SK-N-SH (cell line): ENCODE results near the gene ZNF358. TPM values are rescaled to one million over a fixed set of nuclear protein-coding genes. Genes with fewer than 3 reads are reported as not detected.

Source experiments
- CTCF ChIA-PET: fragments of 300-600, 350-600 bp; formaldehyde crosslinking; extraction: SDS; loops from one replicate; lab custom pipeline; 2021; lab: Yijun Ruan, JAX
- POLR2A ChIA-PET: fragments of 350-600 bp; sonication (Branson Sonifier 250); formaldehyde crosslinking; extraction: SDS; loops from one replicate; lab custom pipeline; 2020; ENCODE audit warnings: antibody characterized with exemption, inconsistent platforms; lab: Yijun Ruan, JAX
- DNase-seq: peaks from one replicate; pipeline ENCODE4 v3.0.0; 2012
- H2AFZ ChIP-seq: fragments of 200-600 bp; sonication (generic); 2 replicates; pipeline ENCODE4 v1.8.1; 2016; ENCODE audit warnings: antibody characterized with exemption, mild to moderate bottlenecking, low read depth
- H3F3A ChIP-seq: fragments of 200-600 bp; sonication (generic); replicated peaks from 2 replicates; pipeline ENCODE3; 2016; ENCODE audit warnings: antibody characterized with exemption, mild to moderate bottlenecking; ENCODE audit not compliant: insufficient read depth
- H3K27ac ChIP-seq, 2 experiments: fragments of 200-500 bp in 1 of 2; fragments of 200-600 bp in 1 of 2; sonication (Bioruptor generic) in 1 of 2; sonication (generic), shearing (Covaris generic) in 1 of 2; 2 replicates each; pipeline versions ENCODE4 v1.5.1 to v1.6.1; 2014 to 2016; ENCODE audit warnings: low read depth in 2 of 2, inconsistent platforms in 1 of 2, low read length in 1 of 2, mild to moderate bottlenecking in 1 of 2, mixed read lengths in 1 of 2
- H3K27me3 ChIP-seq: fragments of 200-600 bp; sonication (generic), shearing (Covaris generic); 2 replicates; pipeline ENCODE4 v1.6.1; 2016; ENCODE audit warnings: mixed run types; ENCODE audit not compliant: insufficient read depth
- H3K36me3 ChIP-seq, 2 experiments: fragments of 200-500 bp in 1 of 2; fragments of 200-600 bp in 1 of 2; sonication (Bioruptor generic) in 1 of 2; sonication (generic) in 1 of 2; replicated peaks in 1 of 2; 2 replicates each; pipeline versions ENCODE3 to v1.5.1; 2014 to 2016; ENCODE audit warnings: low read length in 1 of 2, mild to moderate bottlenecking in 1 of 2; ENCODE audit not compliant: insufficient read depth in 2 of 2, control insufficient read depth in 1 of 2
- H3K4me1 ChIP-seq, 2 experiments: fragments of 200-500 bp in 1 of 2; fragments of 200-600 bp in 1 of 2; sonication (Bioruptor generic) in 1 of 2; sonication (generic), shearing (Covaris generic) in 1 of 2; 2 replicates each; pipeline versions ENCODE4 v1.5.1 to v1.6.1; 2014 to 2016; ENCODE audit warnings: low read depth in 1 of 2, low read length in 1 of 2, mixed run types in 1 of 2; ENCODE audit not compliant: insufficient read depth in 2 of 2, control insufficient read depth in 1 of 2
- H3K4me2 ChIP-seq: fragments of 200-600 bp; sonication (generic), shearing (Covaris generic); 2 replicates; pipeline ENCODE4 v1.6.1; 2017; ENCODE audit warnings: mixed run types
- H3K4me3 ChIP-seq, 2 experiments: fragments of 200-500 bp in 1 of 2; fragments of 200-600 bp in 1 of 2; sonication (Bioruptor generic) in 1 of 2; sonication (generic), shearing (Covaris generic) in 1 of 2; 2 replicates each; pipeline versions ENCODE4 v1.5.1 to v1.8.1; 2014 to 2016; ENCODE audit warnings: low read depth in 2 of 2, inconsistent platforms in 1 of 2, low read length in 1 of 2, mild to moderate bottlenecking in 1 of 2, mixed read lengths in 1 of 2, moderate library complexity in 1 of 2
- H3K79me2 ChIP-seq: fragments of 200-600 bp; sonication (generic); 2 replicates; pipeline ENCODE4 v1.8.1; 2017; ENCODE audit warnings: mild to moderate bottlenecking; ENCODE audit not compliant: insufficient read depth
- H3K9ac ChIP-seq: fragments of 200-600 bp; sonication (generic); 2 replicates; pipeline ENCODE4 v1.6.1; 2017; ENCODE audit warnings: mixed run types
- H3K9me2 ChIP-seq: fragments of 200-600 bp; sonication (generic); 2 replicates; pipeline ENCODE4 v1.6.1; 2017; ENCODE audit warnings: mixed run types
- H3K9me3 ChIP-seq: fragments of 200-600 bp; sonication (generic); 2 replicates; pipeline ENCODE4 v1.6.1; 2017; ENCODE audit warnings: mixed run types, mild to moderate bottlenecking, moderate library complexity
- H4K20me1 ChIP-seq: fragments of 200-600 bp; sonication (generic); 2 replicates; pipeline ENCODE4 v1.6.1; 2017; ENCODE audit warnings: mild to moderate bottlenecking, mixed run types; ENCODE audit not compliant: insufficient read depth
- CHD2 ChIP-seq: fragments of 150-350 bp; IDR thresholded peaks from 2 replicates; pipeline ENCODE4 v1.6.1; 2018; ENCODE audit warnings: low read length; ENCODE audit not compliant: partially characterized antibody
- FOSL2 ChIP-seq: IDR thresholded peaks from 2 replicates; pipeline ENCODE4 v1.4.0; 2012; ENCODE audit warnings: low read depth, mild to moderate bottlenecking, moderate library complexity, borderline replicate concordance
- WGBS: methylation state at CpG from one replicate; pipeline ENCODE4 v1.1.6; 2017; ENCODE audit warnings: low lambda C conversion rate; 5-methylcytosine and 5-hydroxymethylcytosine counted together
- polyA plus RNA-seq, 3 experiments: library from polyadenylated mRNA; depleted of rRNA; stranded (reverse); fragments of >200 nt; gene quantifications; 2 replicates each; pipeline ENCODE4 v1.2.3, GENCODE V29; 2012
- TF ChIP-seq, protein P1 (sequence below): IDR thresholded peaks from 2 replicates; pipeline ENCODE4 v1.6.1; 2012; ENCODE audit warnings: mild to moderate bottlenecking, low read depth, low read length, moderate library complexity
- TF ChIP-seq, protein P2 (sequence below): fragments of 200-600 bp; sonication (generic); IDR thresholded peaks from 2 replicates; pipeline ENCODE4 v1.6.1; 2017; ENCODE audit warnings: antibody characterized with exemption, mild to moderate bottlenecking, moderate library complexity

ZNF358 gene
- polyA plus RNA-seq, 1 of the 3 experiments (the other 2 are of a cell fraction) = 49.3 TPM

DNA sequence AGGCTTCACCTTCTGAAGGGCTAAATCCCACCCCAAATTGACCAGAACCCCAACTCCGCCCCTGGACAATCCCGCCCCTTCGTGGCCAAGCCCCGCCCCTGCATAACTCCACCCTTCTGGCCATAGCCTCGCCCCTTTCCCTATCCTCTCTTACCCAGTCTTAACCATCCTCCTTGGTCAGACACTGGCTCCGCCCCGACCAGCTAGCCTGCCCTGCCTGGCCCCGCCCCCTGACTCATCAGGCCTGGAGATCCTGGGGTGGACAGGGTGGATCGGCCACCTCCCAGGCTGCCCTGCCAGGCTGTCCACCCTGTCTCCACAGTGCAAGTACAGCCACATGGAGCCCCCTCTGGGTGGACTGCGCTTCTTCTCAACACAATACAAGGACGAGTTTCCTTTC is 8.0 kb upstream of the ZNF358 start:
- H3K9ac ChIP-seq = no peak overlapping the region
- H3K4me1 ChIP-seq = peaks cover 0 to 13% of the 10 kb centered on the region in 2 experiments; a peak in 1 of 4 replicates
- H3K36me3 ChIP-seq = no peaks in the 10 kb centered on the region
- no peaks in the 10 kb centered on the region for H3K79me2 ChIP-seq
- H3K9me2 ChIP-seq = no peaks in the 10 kb centered on the region
- TF ChIP-seq CHD2 (no peak), FOSL2 (peak; percentile 36; the same call in 1 of the 2 replicates)
- ChIA-PET POLR2A (no interaction called here), CTCF (no interaction called here)
- peak overlapping the region; percentile 69; the same call in 1 of the 2 replicates for H2AFZ ChIP-seq
- peaks cover 10% of the 10 kb centered on the region for H3F3A ChIP-seq
- no peak overlapping the region for H3K4me2 ChIP-seq
- DNase-seq = peak; percentile 73
- H3K9me3 ChIP-seq = no peaks in the 10 kb centered on the region
- H3K4me3 ChIP-seq = no peak overlapping the region
- H3K27ac ChIP-seq = no peak overlapping the region; a peak in 1 of 4 replicates
- WGBS = 18% methylated on average over 7 of the region's 11 CpGs
- H3K27me3 ChIP-seq = no peaks in the 10 kb centered on the region
- H4K20me1 ChIP-seq = no peaks in the 10 kb centered on the region

DNA sequence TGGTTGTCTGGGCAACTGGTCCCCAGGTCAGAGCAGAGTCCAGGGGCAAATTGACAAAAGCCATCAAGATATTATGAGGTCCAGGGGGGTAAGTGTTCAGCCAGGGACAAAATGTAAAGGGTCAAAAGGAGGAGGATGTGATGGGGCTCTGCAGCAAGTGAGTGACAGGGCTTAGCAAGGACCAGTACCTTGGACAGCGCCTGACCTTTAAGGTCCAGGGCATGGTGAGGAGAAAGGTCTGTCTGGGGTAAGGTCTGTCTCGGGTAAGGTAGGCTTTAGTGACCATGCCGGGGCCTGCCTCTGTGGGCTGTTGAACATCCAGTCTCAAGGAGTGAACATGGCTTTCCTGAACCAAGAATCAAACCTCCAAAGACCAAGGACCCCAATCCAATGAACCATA is 6.3 kb upstream of the ZNF358 start:
- Histone ChIP-seq H3K27me3 (no peaks in the 10 kb centered on the region), H3K9me3 (no peaks in the 10 kb centered on the region), H3K9me2 (no peaks in the 10 kb centered on the region), H3K4me3 (no peak overlapping the region), H3K27ac (no peak overlapping the region), H3K4me1 (peaks cover 0 to 17% of the 10 kb centered on the region in 2 experiments; a peak in 1 of 4 replicates), H3K4me2 (no peak overlapping the region), H2AFZ (no peak overlapping the region), H4K20me1 (no peaks in the 10 kb centered on the region), H3K36me3 (no peaks in the 10 kb centered on the region), H3K79me2 (no peaks in the 10 kb centered on the region), H3K9ac (no peak overlapping the region), H3F3A (peaks cover 10% of the 10 kb centered on the region)
- POLR2A ChIA-PET = no interaction called here
- TF ChIP-seq, protein P1, sequence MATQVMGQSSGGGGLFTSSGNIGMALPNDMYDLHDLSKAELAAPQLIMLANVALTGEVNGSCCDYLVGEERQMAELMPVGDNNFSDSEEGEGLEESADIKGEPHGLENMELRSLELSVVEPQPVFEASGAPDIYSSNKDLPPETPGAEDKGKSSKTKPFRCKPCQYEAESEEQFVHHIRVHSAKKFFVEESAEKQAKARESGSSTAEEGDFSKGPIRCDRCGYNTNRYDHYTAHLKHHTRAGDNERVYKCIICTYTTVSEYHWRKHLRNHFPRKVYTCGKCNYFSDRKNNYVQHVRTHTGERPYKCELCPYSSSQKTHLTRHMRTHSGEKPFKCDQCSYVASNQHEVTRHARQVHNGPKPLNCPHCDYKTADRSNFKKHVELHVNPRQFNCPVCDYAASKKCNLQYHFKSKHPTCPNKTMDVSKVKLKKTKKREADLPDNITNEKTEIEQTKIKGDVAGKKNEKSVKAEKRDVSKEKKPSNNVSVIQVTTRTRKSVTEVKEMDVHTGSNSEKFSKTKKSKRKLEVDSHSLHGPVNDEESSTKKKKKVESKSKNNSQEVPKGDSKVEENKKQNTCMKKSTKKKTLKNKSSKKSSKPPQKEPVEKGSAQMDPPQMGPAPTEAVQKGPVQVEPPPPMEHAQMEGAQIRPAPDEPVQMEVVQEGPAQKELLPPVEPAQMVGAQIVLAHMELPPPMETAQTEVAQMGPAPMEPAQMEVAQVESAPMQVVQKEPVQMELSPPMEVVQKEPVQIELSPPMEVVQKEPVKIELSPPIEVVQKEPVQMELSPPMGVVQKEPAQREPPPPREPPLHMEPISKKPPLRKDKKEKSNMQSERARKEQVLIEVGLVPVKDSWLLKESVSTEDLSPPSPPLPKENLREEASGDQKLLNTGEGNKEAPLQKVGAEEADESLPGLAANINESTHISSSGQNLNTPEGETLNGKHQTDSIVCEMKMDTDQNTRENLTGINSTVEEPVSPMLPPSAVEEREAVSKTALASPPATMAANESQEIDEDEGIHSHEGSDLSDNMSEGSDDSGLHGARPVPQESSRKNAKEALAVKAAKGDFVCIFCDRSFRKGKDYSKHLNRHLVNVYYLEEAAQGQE = peak; percentile 93
- TF ChIP-seq, protein P2, sequence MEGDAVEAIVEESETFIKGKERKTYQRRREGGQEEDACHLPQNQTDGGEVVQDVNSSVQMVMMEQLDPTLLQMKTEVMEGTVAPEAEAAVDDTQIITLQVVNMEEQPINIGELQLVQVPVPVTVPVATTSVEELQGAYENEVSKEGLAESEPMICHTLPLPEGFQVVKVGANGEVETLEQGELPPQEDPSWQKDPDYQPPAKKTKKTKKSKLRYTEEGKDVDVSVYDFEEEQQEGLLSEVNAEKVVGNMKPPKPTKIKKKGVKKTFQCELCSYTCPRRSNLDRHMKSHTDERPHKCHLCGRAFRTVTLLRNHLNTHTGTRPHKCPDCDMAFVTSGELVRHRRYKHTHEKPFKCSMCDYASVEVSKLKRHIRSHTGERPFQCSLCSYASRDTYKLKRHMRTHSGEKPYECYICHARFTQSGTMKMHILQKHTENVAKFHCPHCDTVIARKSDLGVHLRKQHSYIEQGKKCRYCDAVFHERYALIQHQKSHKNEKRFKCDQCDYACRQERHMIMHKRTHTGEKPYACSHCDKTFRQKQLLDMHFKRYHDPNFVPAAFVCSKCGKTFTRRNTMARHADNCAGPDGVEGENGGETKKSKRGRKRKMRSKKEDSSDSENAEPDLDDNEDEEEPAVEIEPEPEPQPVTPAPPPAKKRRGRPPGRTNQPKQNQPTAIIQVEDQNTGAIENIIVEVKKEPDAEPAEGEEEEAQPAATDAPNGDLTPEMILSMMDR = no peak
- CTCF ChIA-PET = interaction anchor here (2.0 kb wide), 1 partner anchor 13 kb away, joined by 7 read pairs; a partner anchor contains a TSS
- 73% methylated on average over 2 of the region's 3 CpGs for WGBS
- no peak for DNase-seq
